OCI-LY1 (cell line): Measurements from ENCODE around the gene SLC35A3.

Experiments
- H2AFZ ChIP-seq: fragments of 200-600 bp; sonication (generic), shearing (Covaris generic); 2 replicates; pipeline ENCODE4 v1.6.0; 2014; ENCODE audit warnings: antibody characterized with exemption, mild to moderate bottlenecking, low read length
- H3F3A ChIP-seq: fragments of 200-600 bp; sonication (generic), shearing (Covaris generic); 2 replicates; pipeline ENCODE4 v1.6.0; 2014; ENCODE audit warnings: mild to moderate bottlenecking, antibody characterized with exemption, low read length, moderate library complexity; ENCODE audit not compliant: insufficient read depth
- H3K27ac ChIP-seq: fragments of 200-600 bp; sonication (generic); 2 replicates; pipeline ENCODE4 v1.5.1; 2014; ENCODE audit warnings: low read length, mixed run types, mild to moderate bottlenecking, low read depth; ENCODE audit not compliant: poor library complexity, severe bottlenecking
- H3K27me3 ChIP-seq: fragments of 200-600 bp; sonication (generic); 2 replicates; pipeline ENCODE4 v1.6.0; 2014; ENCODE audit warnings: antibody characterized with exemption, mild to moderate bottlenecking, low read length, moderate library complexity; ENCODE audit not compliant: insufficient read depth
- H3K36me3 ChIP-seq: fragments of 200-600 bp; sonication (generic); 2 replicates; pipeline ENCODE4 v1.6.1; 2014; ENCODE audit warnings: mild to moderate bottlenecking, antibody characterized with exemption, low read length, moderate library complexity, mixed read lengths; ENCODE audit not compliant: insufficient read depth
- H3K4me1 ChIP-seq: fragments of 200-600 bp; sonication (generic); 2 replicates; pipeline ENCODE4 v1.5.1; 2014; ENCODE audit warnings: mild to moderate bottlenecking, low read length, moderate library complexity; ENCODE audit not compliant: insufficient read depth, severe bottlenecking
- H3K4me2 ChIP-seq: fragments of 200-600 bp; sonication (generic), shearing (Covaris generic); 2 replicates; pipeline ENCODE4 v1.6.1; 2014; ENCODE audit warnings: low read length
- H3K4me3 ChIP-seq: fragments of 200-600 bp; sonication (generic); 2 replicates; pipeline ENCODE4 v1.5.1; 2014; ENCODE audit warnings: low read length, low read depth, mild to moderate bottlenecking, mixed read lengths; ENCODE audit not compliant: poor library complexity, severe bottlenecking
- H3K79me2 ChIP-seq: fragments of 200-600 bp; shearing (Covaris generic); 2 replicates; pipeline ENCODE4 v1.6.1; 2016; ENCODE audit warnings: mixed run types, low read length, mixed read lengths; ENCODE audit not compliant: insufficient read depth
- H3K9ac ChIP-seq: fragments of 200-600 bp; sonication (generic), shearing (Covaris generic); 2 replicates; pipeline ENCODE4 v1.6.1; 2014; ENCODE audit warnings: mild to moderate bottlenecking, low read length, mixed read lengths
- H3K9me2 ChIP-seq: fragments of 200-600 bp; sonication (generic), shearing (Covaris generic); 2 replicates; pipeline ENCODE4 v1.6.1; 2014; ENCODE audit warnings: low read depth, mild to moderate bottlenecking, low read length, mixed read lengths
- H3K9me3 ChIP-seq: fragments of 200-600 bp; shearing (Covaris generic); 2 replicates; pipeline ENCODE4 v1.6.1; 2014; ENCODE audit warnings: low read length, mixed read lengths
- H4K20me1 ChIP-seq: fragments of 200-600 bp; sonication (generic), shearing (Covaris generic); 2 replicates; pipeline ENCODE4 v1.6.0; 2016; ENCODE audit warnings: mild to moderate bottlenecking, low read length; ENCODE audit not compliant: insufficient read depth
- EZH2 ChIP-seq: fragments of 200-600 bp; sonication (generic), shearing (Covaris generic); IDR thresholded peaks from 2 replicates; pipeline ENCODE4 v1.8.0; 2017; ENCODE audit warnings: borderline replicate concordance, mixed run types, mild to moderate bottlenecking, antibody characterized with exemption, low read length, moderate library complexity, mixed read lengths
- TF ChIP-seq, protein P1 (sequence below): fragments of 200-600 bp; sonication (generic), shearing (Covaris generic); IDR thresholded peaks from 2 replicates; pipeline ENCODE4 v1.5.1; 2017; ENCODE audit warnings: mild to moderate bottlenecking, antibody characterized with exemption, low read length, moderate library complexity, mixed read lengths

Gene SLC35A3

DNA sequence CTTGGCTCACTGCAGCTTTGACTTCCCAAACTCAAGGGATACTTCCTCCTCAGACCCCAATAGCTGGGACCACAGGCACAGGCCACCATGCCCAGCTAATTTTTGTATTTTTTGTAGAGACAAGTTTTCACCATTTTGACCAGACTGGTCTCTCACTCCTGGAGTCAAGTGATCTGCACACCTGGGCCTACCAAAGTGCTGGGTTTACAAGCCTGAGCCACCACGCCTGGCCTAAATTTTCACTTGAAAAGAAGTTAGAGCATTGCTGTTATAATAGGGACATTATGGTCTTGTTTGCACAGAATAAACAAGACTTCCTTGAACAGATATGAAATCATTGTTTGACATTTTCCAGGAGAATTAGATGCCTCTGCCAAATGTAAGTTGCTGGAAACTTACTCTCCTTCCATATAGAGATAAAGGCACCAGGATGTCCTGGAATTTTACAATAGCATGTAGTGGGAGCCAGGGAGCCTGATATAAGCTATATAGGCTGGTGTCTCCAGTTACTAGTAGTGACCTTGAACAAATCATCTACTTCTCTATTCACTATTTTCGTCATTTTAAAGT lies 16.9 kb downstream of the SLC35A3 start:
- H3K4me3 ChIP-seq, result no peak overlapping the region
- no peaks in the 10 kb centered on the region for H3K4me1 ChIP-seq
- no peak overlapping the region for H3K4me2 ChIP-seq
- no peaks in the 10 kb centered on the region for H3K9me2 ChIP-seq
- H4K20me1 ChIP-seq, result no peaks in the 10 kb centered on the region
- no peak overlapping the region for H2AFZ ChIP-seq
- TF ChIP-seq, protein P1, sequence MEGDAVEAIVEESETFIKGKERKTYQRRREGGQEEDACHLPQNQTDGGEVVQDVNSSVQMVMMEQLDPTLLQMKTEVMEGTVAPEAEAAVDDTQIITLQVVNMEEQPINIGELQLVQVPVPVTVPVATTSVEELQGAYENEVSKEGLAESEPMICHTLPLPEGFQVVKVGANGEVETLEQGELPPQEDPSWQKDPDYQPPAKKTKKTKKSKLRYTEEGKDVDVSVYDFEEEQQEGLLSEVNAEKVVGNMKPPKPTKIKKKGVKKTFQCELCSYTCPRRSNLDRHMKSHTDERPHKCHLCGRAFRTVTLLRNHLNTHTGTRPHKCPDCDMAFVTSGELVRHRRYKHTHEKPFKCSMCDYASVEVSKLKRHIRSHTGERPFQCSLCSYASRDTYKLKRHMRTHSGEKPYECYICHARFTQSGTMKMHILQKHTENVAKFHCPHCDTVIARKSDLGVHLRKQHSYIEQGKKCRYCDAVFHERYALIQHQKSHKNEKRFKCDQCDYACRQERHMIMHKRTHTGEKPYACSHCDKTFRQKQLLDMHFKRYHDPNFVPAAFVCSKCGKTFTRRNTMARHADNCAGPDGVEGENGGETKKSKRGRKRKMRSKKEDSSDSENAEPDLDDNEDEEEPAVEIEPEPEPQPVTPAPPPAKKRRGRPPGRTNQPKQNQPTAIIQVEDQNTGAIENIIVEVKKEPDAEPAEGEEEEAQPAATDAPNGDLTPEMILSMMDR, result no peak
- TF ChIP-seq EZH2, result no peak
- H3K79me2 ChIP-seq, result peaks cover 15% of the 10 kb centered on the region; the same call in 1 of the 2 replicates
- H3K27ac ChIP-seq, result no peak overlapping the region
- no peaks in the 10 kb centered on the region for H3K9me3 ChIP-seq
- H3F3A ChIP-seq, result no peaks in the 10 kb centered on the region
- peaks cover 10% of the 10 kb centered on the region; the same call in 1 of the 2 replicates for H3K36me3 ChIP-seq
- H3K9ac ChIP-seq, result no peak overlapping the region
- no peaks in the 10 kb centered on the region for H3K27me3 ChIP-seq

DNA sequence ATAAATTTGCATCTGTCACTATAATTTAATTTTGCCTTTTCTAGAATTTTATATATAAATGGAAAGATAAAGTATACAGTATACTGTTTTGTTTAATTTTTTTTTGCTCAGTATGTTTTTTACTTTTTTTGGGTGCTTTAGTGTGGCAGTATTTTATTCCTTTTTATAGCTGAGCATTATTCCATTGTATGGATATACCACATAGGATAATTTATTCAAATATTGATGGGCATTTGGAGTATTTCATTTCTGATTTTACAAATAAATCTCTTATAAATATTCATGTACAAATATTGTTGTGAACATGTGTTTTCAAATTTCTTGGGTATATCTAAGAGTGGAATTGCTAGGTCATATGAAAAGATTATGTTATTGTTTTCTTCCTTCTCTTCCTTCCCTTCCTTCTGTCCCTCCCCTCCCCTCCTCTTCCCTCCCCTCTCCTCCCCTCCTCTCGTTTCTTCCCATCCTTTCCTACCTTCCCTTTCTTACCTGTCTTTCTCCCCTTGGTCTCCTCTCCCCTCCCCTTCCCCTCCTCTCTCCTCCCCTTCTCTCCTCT lies 18.5 kb downstream of the SLC35A3 start:
- Histone ChIP-seq H4K20me1 (no peaks in the 10 kb centered on the region), H3K27me3 (no peaks in the 10 kb centered on the region), H3K36me3 (peaks cover 18% of the 10 kb centered on the region), H3K79me2 (peaks cover 12% of the 10 kb centered on the region; the same call in 1 of the 2 replicates), H2AFZ (no peak overlapping the region), H3K9me3 (no peaks in the 10 kb centered on the region), H3K4me3 (no peak overlapping the region), H3K4me1 (no peaks in the 10 kb centered on the region), H3F3A (no peaks in the 10 kb centered on the region), H3K4me2 (no peak overlapping the region), H3K9me2 (no peaks in the 10 kb centered on the region), H3K9ac (no peak overlapping the region), H3K27ac (no peak overlapping the region)
- TF ChIP-seq EZH2, result no peak
- TF ChIP-seq, protein P1, result no peak

DNA sequence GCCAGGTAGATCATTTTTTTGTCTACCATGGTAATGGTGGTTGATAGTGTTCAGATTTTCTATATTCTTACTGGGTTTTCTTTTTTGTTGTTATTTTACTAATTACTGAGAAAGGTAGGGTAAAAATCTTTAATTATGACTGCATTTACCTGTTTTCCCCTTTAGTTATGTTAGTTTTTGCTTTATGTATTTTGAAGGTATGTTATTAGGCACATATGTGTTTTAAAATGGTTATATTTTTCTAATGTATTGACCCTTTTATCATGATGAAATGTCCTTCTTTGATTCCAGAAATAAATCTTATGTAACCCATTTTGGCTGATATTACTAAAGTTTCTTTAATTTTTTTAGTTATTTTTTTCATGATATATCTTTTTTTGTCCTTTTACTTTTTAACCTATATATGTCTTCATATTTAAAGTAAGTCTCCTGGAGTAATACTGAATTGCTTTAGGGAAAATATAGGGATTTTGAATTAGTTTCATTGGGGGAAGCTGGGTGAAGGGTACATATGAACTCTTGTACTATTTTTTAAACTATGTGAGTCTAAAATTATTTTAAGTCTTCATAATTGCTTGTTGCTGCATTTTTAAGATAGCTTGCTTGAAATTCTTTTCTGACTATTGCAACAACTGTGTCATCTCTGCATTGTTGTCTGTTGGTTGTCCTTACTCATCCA lies 22.4 kb downstream of the SLC35A3 start:
- Histone ChIP-seq H3K27ac (no peak overlapping the region), H3K36me3 (peaks cover 26% of the 10 kb centered on the region), H3K9me3 (no peaks in the 10 kb centered on the region), H3F3A (no peaks in the 10 kb centered on the region), H3K9ac (no peak overlapping the region), H3K9me2 (no peaks in the 10 kb centered on the region), H3K27me3 (no peaks in the 10 kb centered on the region), H3K4me3 (no peak overlapping the region), H3K4me2 (no peak overlapping the region), H2AFZ (no peak overlapping the region), H3K4me1 (no peaks in the 10 kb centered on the region), H4K20me1 (no peaks in the 10 kb centered on the region), H3K79me2 (peaks cover 12% of the 10 kb centered on the region; the same call in 1 of the 2 replicates)
- TF ChIP-seq, protein P1, result no peak
- no peak for TF ChIP-seq EZH2
